Uterus (tissue), 4 donors: ENCODE data around the gene ZDHHC3. TPM values are rescaled to one million over a fixed set of nuclear protein-coding genes. Genes with fewer than 3 reads are reported as not detected.

Experiments used
- DNase-seq, 2 donors: peaks; one replicate each; pipeline ENCODE4 v3.0.0-alpha.2; 2019 to 2020
- H3K27ac ChIP-seq, 2 donors: fragments of 200-600 bp; sonication (generic); 1 replicate in 1 of 2; 2 replicates in 1 of 2; pipeline ENCODE4 v1.5.1; 2016 to 2018
- H3K27me3 ChIP-seq, 2 donors: fragments of 200-600 bp; sonication (generic); one replicate each; pipeline ENCODE4 v1.5.1; 2018 to 2019; ENCODE audit warnings: control low read depth in 1 of 2
- H3K36me3 ChIP-seq, 2 donors: fragments of 200-600 bp; sonication (generic); one replicate each; pipeline ENCODE4 v1.5.1; 2019; ENCODE audit warnings: control low read depth in 1 of 2
- H3K4me1 ChIP-seq, 2 donors: fragments of 200-600 bp; sonication (generic); one replicate each; pipeline ENCODE4 v1.5.1; 2018 to 2019; ENCODE audit warnings: control low read depth in 1 of 2
- H3K4me3 ChIP-seq, 2 donors: fragments of 200-600 bp; sonication (generic); 1 replicate in 1 of 2; 2 replicates in 1 of 2; pipeline ENCODE4 v1.5.1; 2018 to 2019; ENCODE audit warnings: mild to moderate bottlenecking in 1 of 2
- H3K9me3 ChIP-seq, 2 donors: fragments of 200-600 bp; sonication (generic); one replicate each; pipeline ENCODE4 v1.5.1; 2019; ENCODE audit warnings: control low read depth in 1 of 2
- POLR2A ChIP-seq, 2 donors: fragments of 450-650 bp; IDR thresholded peaks; one replicate each; pipeline ENCODE4 v1.6.1; 2016; ENCODE audit warnings: antibody characterized with exemption in 2 of 2, mild to moderate bottlenecking in 1 of 2, moderate library complexity in 1 of 2
- intact Hi-C: fragments of 100-400 bp; cut with DNase I; formaldehyde crosslinking; loops from one replicate; pipeline ENCODE4 v1.15.1; 2023; ENCODE audit warnings: low total_unique reads
- total RNA-seq, 4 donors: library from RNA; depleted of rRNA in 3 of 4; stranded (reverse); fragments of >200 nt in 3 of 4; gene quantifications; one replicate each; pipeline versions ENCODE4 v1.1.0 to v1.2.4, GENCODE V29; 2014 to 2023
- TF ChIP-seq, protein P1 (sequence below), 4 experiments: fragments of 200-600 bp in 2 of 4; fragments of 450-650 bp in 2 of 4; sonication (generic) in 2 of 4; IDR thresholded peaks; one replicate each; pipeline ENCODE4 v1.5.1; 2016 to 2019; ENCODE audit warnings: antibody characterized with exemption in 4 of 4, mild to moderate bottlenecking in 2 of 4, moderate library complexity in 1 of 4
- donor health status: DM: yes; HTN: yes; CAD: no.

The ZDHHC3 gene
- total RNA-seq, 4 donors from 2014 or later: 29.7 to 76.2 (median 56.2) TPM

DNA sequence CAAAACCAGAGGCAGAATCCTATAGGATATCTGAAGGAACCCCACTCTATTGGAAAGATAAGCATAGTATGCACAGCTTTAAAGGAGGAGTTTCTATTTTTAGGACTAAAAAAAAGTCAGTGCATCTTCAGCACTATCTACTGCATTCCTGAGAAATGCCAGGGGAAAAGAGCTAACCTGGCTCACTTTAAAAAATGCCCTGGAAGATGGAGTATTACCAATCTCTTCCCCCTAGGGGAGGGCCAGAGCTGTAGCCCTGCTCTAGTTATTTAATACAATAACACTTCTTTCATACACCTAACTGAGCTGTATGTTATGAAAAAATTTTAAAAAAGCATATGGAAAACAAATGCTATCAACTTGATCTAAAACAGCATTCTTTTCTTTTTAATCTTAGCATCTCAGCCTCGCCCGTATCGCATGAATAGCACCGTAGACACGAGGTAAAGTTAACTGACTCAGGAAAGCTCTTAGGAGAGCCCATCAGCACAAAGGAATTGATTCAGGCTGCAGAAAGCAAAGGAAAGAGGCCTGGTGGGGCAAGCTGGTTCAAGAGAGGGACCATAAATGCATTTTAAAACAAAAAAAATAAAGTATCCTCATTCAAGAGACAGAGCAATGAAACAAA, 51.4 kb downstream of the ZDHHC3 start:
- no peak for DNase-seq
- Histone ChIP-seq H3K36me3 (no peaks in the 10 kb centered on the region), H3K27ac (no peak overlapping the region), H3K9me3 (no peaks in the 10 kb centered on the region), H3K4me3 (no peak overlapping the region), H3K27me3 (no peaks in the 10 kb centered on the region), H3K4me1 (no peaks in the 10 kb centered on the region)
- intact Hi-C loops: no loop called here
- no peak for TF ChIP-seq POLR2A (IDR thresholded peaks at IDR 0.05)

DNA sequence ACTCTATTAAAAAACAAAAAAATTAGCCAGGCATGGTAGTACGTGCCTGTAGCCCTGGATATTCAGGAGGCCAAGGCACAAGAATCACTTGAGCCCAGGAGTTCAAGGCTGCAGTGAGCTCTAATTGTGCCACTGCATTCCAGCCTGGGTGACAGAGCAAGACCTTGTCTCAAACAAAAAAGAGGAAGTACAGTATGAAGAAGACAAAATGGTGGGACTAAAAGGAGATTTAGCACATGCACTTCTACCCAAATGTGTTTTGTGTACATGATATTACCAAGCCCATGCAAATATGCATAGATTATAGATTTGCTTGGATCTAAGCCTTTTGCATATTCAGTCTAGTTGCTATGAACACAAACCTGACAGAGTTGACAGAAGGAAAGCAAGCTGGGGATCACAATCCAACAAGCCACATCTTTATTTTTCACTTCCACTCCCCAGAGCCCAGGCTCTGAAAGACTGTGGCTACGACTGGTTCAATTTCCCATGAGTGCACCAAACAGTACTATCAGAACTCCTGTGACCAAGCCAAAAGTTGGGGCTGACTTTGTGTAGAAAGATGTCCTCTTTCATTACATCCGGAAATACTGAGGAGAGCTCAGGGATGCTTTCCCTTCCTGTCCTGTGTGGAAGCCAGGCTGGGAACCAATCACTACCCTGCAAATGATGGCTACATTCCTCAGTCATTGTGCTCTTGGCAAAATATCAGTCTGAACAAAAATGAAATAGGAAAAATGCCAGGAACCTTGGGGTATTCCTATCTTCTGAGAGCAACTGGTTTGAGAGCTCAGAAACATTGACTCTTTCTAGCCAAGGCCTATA, 52.1 kb downstream of the ZDHHC3 start:
- DNase-seq: no peak
- no peaks in the 10 kb centered on the region for H3K4me1 ChIP-seq
- TF ChIP-seq POLR2A (IDR thresholded peaks at IDR 0.05): no peak
- TF ChIP-seq, protein P1, sequence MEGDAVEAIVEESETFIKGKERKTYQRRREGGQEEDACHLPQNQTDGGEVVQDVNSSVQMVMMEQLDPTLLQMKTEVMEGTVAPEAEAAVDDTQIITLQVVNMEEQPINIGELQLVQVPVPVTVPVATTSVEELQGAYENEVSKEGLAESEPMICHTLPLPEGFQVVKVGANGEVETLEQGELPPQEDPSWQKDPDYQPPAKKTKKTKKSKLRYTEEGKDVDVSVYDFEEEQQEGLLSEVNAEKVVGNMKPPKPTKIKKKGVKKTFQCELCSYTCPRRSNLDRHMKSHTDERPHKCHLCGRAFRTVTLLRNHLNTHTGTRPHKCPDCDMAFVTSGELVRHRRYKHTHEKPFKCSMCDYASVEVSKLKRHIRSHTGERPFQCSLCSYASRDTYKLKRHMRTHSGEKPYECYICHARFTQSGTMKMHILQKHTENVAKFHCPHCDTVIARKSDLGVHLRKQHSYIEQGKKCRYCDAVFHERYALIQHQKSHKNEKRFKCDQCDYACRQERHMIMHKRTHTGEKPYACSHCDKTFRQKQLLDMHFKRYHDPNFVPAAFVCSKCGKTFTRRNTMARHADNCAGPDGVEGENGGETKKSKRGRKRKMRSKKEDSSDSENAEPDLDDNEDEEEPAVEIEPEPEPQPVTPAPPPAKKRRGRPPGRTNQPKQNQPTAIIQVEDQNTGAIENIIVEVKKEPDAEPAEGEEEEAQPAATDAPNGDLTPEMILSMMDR (IDR thresholded peaks at IDR 0.05): no peak
- H3K9me3 ChIP-seq: no peaks in the 10 kb centered on the region
- no peak overlapping the region for H3K4me3 ChIP-seq
- intact Hi-C loops: no loop called here
- no peaks in the 10 kb centered on the region for H3K36me3 ChIP-seq
- no peak overlapping the region for H3K27ac ChIP-seq
- H3K27me3 ChIP-seq: no peaks in the 10 kb centered on the region

DNA sequence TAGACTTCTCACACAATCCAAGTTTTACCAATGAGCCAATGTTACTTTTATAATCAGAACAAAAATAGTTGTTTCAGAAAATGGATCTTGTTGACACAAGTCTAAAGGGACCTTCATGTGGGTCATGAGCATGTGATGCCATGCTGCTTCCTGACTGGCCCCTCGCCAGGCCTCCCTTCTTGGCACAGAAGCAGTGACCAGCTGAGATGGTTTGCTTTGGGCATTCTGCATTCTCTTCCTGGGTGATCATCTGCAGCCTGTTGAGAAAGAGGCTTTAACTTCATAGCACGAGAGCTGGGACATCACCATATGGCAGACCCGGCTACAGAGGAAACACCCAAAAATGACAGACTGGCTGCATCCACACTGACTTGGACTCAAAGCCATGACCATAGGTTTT, 55.9 kb downstream of the ZDHHC3 start:
- intact Hi-C loops: no loop called here
- no peak for DNase-seq
- H3K36me3 ChIP-seq: no peaks in the 10 kb centered on the region

DNA sequence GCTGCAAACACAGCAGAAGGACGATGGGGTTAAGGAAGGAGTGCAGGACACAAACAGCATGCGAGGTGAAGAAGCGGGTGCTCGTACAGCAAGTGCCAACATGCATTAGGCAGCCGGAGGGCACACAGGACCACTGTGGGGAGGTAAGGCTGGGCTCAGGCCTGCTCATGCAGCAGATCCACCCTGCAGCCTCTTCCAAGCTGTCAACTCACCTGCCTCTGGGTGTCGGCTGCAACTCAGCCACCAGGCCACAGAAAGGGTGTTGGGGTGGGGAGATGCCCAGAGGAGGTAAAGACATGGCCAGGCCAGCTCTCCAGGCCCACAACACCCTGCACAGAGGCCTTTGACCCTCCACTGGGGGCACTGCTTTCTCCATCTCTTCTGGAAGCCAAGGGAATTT, 57.4 kb downstream of the ZDHHC3 start:
- no peak for DNase-seq
- TF ChIP-seq, protein P1 (IDR thresholded peaks at IDR 0.05): no peak
- TF ChIP-seq POLR2A (IDR thresholded peaks at IDR 0.05): no peak
- H3K27ac ChIP-seq: no peak overlapping the region
- intact Hi-C loops: no loop called here
- H3K9me3 ChIP-seq: no peaks in the 10 kb centered on the region
- no peaks in the 10 kb centered on the region for H3K4me1 ChIP-seq
- H3K36me3 ChIP-seq: no peaks in the 10 kb centered on the region
- no peak overlapping the region for H3K4me3 ChIP-seq
- H3K27me3 ChIP-seq: no peaks in the 10 kb centered on the region

More for the DNA sequence above, 55.9 kb downstream of the ZDHHC3 start:
- no peaks in the 10 kb centered on the region for H3K9me3 ChIP-seq
- H3K27me3 ChIP-seq: no peaks in the 10 kb centered on the region
- no peak overlapping the region for H3K4me3 ChIP-seq
- no peaks in the 10 kb centered on the region for H3K4me1 ChIP-seq
- H3K27ac ChIP-seq: no peak overlapping the region
- TF ChIP-seq, protein P1 (IDR thresholded peaks at IDR 0.05): no peak
- TF ChIP-seq POLR2A (IDR thresholded peaks at IDR 0.05): no peak

DNA sequence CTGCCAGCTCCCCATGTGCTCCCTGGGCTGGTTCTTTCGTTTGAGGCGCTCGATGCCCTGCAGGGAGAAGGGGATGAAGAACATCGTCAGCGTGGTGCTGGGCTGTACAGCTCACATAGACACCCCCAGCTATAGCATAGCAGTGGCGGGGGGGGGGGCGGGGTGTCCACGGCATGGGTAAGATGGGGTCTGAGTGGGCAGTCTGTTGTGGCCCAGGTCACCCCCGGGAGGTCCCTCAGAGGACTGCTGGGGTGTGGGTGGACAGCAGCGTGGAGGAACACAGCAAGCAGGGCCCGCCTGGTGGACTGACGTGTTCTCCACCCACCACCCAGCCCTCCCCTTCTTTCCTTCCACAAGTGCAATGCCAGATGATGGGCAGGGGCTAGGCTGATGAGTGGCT, 57.9 kb downstream of the ZDHHC3 start:
- no peak for DNase-seq
- Histone ChIP-seq H3K36me3 (no peaks in the 10 kb centered on the region), H3K9me3 (no peaks in the 10 kb centered on the region), H3K27ac (no peak overlapping the region), H3K27me3 (no peaks in the 10 kb centered on the region), H3K4me1 (no peaks in the 10 kb centered on the region), H3K4me3 (no peak overlapping the region)
- intact Hi-C loops: no loop called here
- TF ChIP-seq POLR2A (IDR thresholded peaks at IDR 0.05): no peak
- TF ChIP-seq, protein P1 (IDR thresholded peaks at IDR 0.05): no peak
